Naive thymus-derived CD8-positive, alpha-beta T cell (primary cell): ENCODE measurements around the gene TRAP1. TPM values are rescaled to one million over a fixed set of nuclear protein-coding genes. Genes with fewer than 3 reads are reported as not detected.
"Not testable (repeated sequence)": the region's sequence is repeated elsewhere in the genome, so short reads cannot be mapped to it uniquely, and the experiment has no call there.

ENCODE experiments used
- ATAC-seq, 2 donors: fragments of 150-1000 bp; cut with Tn5 transposase in 1 of 2; sonication (Bioruptor Pico), chemical (Tn5 transposase) in 1 of 2; 1 replicate in 1 of 2; 2 replicates in 1 of 2; pipeline ENCODE4 v1.10.0; 2021; ENCODE audit warnings: mild to moderate bottlenecking in 2 of 2, moderate library complexity in 2 of 2
- POLR2A ChIA-PET: fragments of 350-600 bp; sonication (Branson Sonifier 250); formaldehyde crosslinking; loops from one replicate; lab custom pipeline; 2021; ENCODE audit warnings: antibody characterized with exemption; lab: Charles Lee
- DNase-seq, 10 donors: peaks; one replicate each; pipeline versions ENCODE4 v3.0.0 to v3.0.0-alpha.2; 2020 to 2022
- H3K27ac Mint-ChIP-seq, 10 donors: one replicate each; pipeline ENCODE4 v1.8.0; 2020 to 2022; ENCODE audit warnings: mild to moderate bottlenecking in 10 of 10, mixed read lengths in 10 of 10, moderate library complexity in 4 of 10, inconsistent platforms in 1 of 10
- H3K27me3 Mint-ChIP-seq, 5 donors: one replicate each; pipeline ENCODE4 v1.8.0; 2021 to 2022; ENCODE audit warnings: mixed read lengths in 5 of 5
- H3K36me3 Mint-ChIP-seq, 3 donors: one replicate each; pipeline ENCODE4 v1.8.0; 2020 to 2022; ENCODE audit warnings: mixed read lengths in 3 of 3, mild to moderate bottlenecking in 2 of 3, inconsistent platforms in 1 of 3
- H3K4me1 Mint-ChIP-seq, 4 donors: one replicate each; pipeline ENCODE4 v1.8.0; 2021 to 2022; ENCODE audit warnings: mixed read lengths in 4 of 4
- H3K4me3 Mint-ChIP-seq, 10 donors: one replicate each; pipeline ENCODE4 v1.8.0; 2020 to 2022; ENCODE audit warnings: mild to moderate bottlenecking in 10 of 10, mixed read lengths in 10 of 10, moderate library complexity in 6 of 10, inconsistent platforms in 1 of 10
- H3K9me3 Mint-ChIP-seq, 9 donors: one replicate each; pipeline ENCODE4 v1.8.0; 2020 to 2022; ENCODE audit warnings: mixed read lengths in 9 of 9, mild to moderate bottlenecking in 3 of 9, inconsistent platforms in 1 of 9, moderate library complexity in 1 of 9
- polyA plus RNA-seq, 3 donors: library from polyadenylated mRNA; unstranded; fragments of 300-500 nt; fragmentation: Illumina TruSeq; gene quantifications; one replicate each; pipeline ENCODE4 v1.2.3, GENCODE V29; 2021
- total RNA-seq, 8 experiments: library from RNA in 2 of 8; stranded (reverse) in 2 of 8; gene quantifications; one replicate each; pipeline ENCODE4 v1.2.3 and lab custom pipeline; 2021 to 2026

Gene TRAP1
- total and polyA plus RNA-seq, 5 experiments from 2014 or later, result 57.1 to 158 (median 79.1) TPM

DNA sequence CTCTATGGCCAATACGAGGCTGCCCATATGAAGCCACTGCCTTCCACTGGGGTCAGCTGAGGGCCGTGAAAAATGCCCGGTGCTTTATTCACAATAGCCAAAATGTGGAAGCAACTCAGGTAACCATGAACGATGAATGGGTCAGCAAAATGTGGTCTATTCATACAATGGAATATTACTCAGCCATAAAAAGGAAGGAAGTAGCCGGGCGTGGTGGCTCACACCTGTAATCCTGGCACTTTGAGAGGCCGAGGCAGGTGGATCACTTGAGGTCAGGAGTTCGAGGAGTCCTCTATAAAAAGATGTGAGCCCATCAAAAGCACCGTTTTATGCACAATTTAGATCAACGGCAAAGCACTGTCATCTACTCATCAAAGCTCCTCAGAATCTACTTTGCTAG is 5.2 kb upstream of the TRAP1 start:
- H3K4me1 Mint-ChIP-seq, result peaks cover 6 to 9% (median 7%) of the 10 kb centered on the region in 4 donors
- H3K36me3 Mint-ChIP-seq, result peaks cover 0 to 5% (median 0%) of the 10 kb centered on the region in 3 donors
- no peak overlapping the region for H3K4me3 Mint-ChIP-seq
- H3K27me3 Mint-ChIP-seq, result no peaks in the 10 kb centered on the region
- no peak for DNase-seq
- ATAC-seq, result no peak
- POLR2A ChIA-PET, result interaction anchor here (0.5 kb wide), 1 partner anchor 92 kb away, joined by 3 read pairs; no protein-coding TSS in a partner anchor
- H3K27ac Mint-ChIP-seq, result no peak overlapping the region
- H3K9me3 Mint-ChIP-seq, result no peaks in the 10 kb centered on the region

DNA sequence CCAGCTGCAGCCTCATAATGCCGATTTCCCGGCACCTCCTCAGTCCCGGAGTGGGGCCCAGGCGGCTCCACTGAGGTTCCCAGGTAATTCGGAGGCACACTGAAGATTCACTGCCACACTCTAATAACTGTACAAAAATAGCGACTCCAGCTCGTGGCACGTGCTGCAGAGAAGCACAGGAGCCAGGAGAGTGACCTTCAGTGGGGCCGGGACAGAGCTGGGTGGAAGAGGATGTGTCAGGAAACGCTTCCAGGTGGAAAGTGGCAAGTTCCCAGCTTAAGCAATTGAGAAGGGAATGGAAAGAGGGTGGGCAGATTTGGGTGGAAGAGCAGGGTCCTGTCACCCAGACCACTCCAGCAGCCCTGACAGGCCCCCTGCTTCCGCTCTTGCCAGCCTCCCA is 3.1 kb upstream of the TRAP1 start:
- H3K4me1 Mint-ChIP-seq, result peaks cover 9 to 22% (median 17%) of the 10 kb centered on the region in 4 donors
- ATAC-seq, result no peak
- POLR2A ChIA-PET, result interaction anchor here (0.6 kb wide), 1 partner anchor 393 kb away, joined by 3 read pairs; no protein-coding TSS in a partner anchor
- no peaks in the 10 kb centered on the region for H3K27me3 Mint-ChIP-seq
- no peak overlapping the region for H3K27ac Mint-ChIP-seq
- H3K4me3 Mint-ChIP-seq, result peak overlapping the region in 1 of 10 donors; percentile 37
- no peaks in the 10 kb centered on the region for H3K36me3 Mint-ChIP-seq
- H3K9me3 Mint-ChIP-seq, result no peaks in the 10 kb centered on the region
- DNase-seq, result no peak

DNA sequence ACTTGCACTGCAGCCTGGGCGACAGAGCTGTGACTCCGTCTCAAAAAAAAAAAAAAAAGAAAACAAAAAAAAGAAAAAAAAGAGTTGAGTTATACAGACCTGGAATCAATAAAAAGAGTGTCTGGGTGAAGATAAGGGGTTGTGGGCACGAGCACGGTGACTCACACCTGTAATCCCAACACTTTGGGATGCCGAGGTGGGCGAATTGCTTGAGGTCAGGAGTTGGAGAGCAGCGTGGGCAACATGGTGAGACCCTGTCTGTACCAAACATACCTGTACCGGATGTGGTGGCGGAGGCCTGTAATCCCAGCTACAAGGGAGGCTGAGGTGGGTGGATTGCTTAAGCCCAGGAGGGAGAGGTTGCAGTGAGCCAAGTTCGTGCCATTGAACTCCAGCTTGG is 1.3 kb upstream of the TRAP1 start:
- Mint-ChIP-seq H3K4me3 (peak overlapping the region in 9 of 10 donors; percentile 25 to 86 (median 71)), H3K36me3 (peaks cover 0 to 10% (median 0%) of the 10 kb centered on the region in 3 donors), H3K4me1 (peaks cover 11 to 37% (median 28%) of the 10 kb centered on the region in 4 donors), H3K27me3 (no peaks in the 10 kb centered on the region), H3K9me3 (no peaks in the 10 kb centered on the region), H3K27ac (peak overlapping the region in 7 of 10 donors; percentile 50 to 95 (median 84))
- peak in 1 of 10 donors; percentile 56 for DNase-seq
- no peak for ATAC-seq
- POLR2A ChIA-PET, result interaction anchor here (0.6 to 0.7 kb wide), 2 partner anchors 406 to 591 kb away, joined by 3 to 6 read pairs; no protein-coding TSS in a partner anchor

DNA sequence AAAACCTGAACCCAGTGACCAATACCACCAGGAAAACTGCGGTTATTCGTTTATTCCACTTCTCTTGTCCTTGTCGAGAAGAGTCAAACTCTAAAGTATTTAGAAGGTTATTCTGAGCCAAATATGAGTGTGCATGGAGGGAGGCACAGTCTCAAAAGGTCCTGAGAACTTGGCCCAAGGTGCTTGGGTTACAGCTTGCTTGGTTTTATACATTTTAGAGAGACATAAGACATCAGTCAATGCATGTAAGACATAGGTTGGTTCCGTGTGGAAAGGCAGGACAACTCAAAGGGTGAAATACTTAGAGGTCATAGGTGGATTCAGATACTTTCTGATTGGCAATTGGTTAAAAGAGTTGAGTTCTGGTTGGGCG is 681 bp upstream of the TRAP1 start:
- POLR2A ChIA-PET, result interaction anchor here (0.6 to 1.4 kb wide), 9 partner anchors 14 to 591 kb away, joined by 3 to 4 read pairs (median 3); partner anchors contain the start of gene CREBBP
- peaks cover 16 to 42% (median 34%) of the 10 kb centered on the region in 4 donors for H3K4me1 Mint-ChIP-seq
- no peak for ATAC-seq

DNA sequence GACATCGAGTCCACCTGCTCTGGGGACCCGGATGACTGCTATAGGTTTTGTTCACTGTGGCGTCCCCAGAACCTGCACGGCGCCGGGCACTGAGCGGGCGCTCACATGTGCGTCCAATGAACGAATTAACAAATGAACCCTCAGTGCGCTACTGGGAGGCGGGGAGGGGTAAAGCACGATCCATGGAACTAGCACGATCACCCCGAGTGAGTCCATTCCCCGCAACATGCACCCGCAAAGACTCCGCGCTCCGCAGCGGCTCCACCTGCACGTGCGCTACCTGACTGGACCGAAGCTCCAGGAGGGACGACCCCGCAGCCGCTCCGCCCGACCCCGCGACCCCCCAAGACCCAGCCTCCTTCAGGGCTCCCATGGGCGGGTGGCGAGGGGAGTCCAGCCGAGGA is 491 bp downstream of the TRAP1 start:
- Mint-ChIP-seq H3K9me3 (no peaks in the 10 kb centered on the region), H3K27ac (peak overlapping the region; percentile 55 to 96 (median 92)), H3K36me3 (peaks cover 0 to 19% (median 0%) of the 10 kb centered on the region in 3 donors), H3K27me3 (no peaks in the 10 kb centered on the region), H3K4me3 (peak overlapping the region; percentile 82 to 95 (median 90)), H3K4me1 (peaks cover 20 to 52% (median 42%) of the 10 kb centered on the region in 4 donors)
- POLR2A ChIA-PET, result interaction anchor here (0.6 to 1.4 kb wide), 8 partner anchors 16 to 554 kb away, joined by 3 to 7 read pairs (median 3); no protein-coding TSS in a partner anchor
- ATAC-seq (peak; percentile 26 to 29), DNase-seq (peak in 2 of 10 donors; percentile 23 to 63)

More for the DNA sequence above, 681 bp upstream of the TRAP1 start:
- H3K9me3 Mint-ChIP-seq, result no peaks in the 10 kb centered on the region
- no peaks in the 10 kb centered on the region for H3K27me3 Mint-ChIP-seq
- peaks cover 0 to 11% (median 0%) of the 10 kb centered on the region in 3 donors for H3K36me3 Mint-ChIP-seq
- peak overlapping the region; percentile 75 to 97 (median 91) for H3K27ac Mint-ChIP-seq
- H3K4me3 Mint-ChIP-seq, result peak overlapping the region; percentile 67 to 89 (median 82)
- DNase-seq, result peak in 1 of 10 donors; percentile 8

DNA sequence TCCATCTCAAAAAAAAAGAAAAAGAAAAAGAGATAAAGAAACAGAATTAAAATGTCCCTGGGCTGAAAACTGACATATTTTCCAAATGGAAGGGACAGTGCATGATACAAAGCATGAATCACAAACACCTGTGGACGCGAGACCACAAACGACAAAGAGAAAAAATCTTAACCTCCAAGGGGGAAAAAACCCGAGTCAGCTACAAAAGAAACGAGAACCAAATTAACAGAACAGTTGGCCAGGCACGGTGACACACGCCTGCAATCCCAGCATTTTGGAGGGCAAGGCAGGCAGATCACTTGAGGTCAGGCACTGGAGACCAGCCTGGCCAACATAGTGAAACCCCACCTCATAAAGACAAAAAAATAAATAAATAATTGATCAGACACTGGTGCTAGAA is 1.9 kb downstream of the TRAP1 start:
- POLR2A ChIA-PET, result no interaction called here
- Mint-ChIP-seq H3K36me3 (peaks cover 0 to 21% (median 0%) of the 10 kb centered on the region in 3 donors), H3K27me3 (no peaks in the 10 kb centered on the region), H3K4me1 (peaks cover 20 to 56% (median 42%) of the 10 kb centered on the region in 4 donors), H3K27ac (peak overlapping the region in 2 of 10 donors; percentile 10 to 71), H3K4me3 (peak overlapping the region in 8 of 10 donors; percentile 29 to 87 (median 56)), H3K9me3 (no peaks in the 10 kb centered on the region)
- ATAC-seq, result no peak
- DNase-seq, result peak in 1 of 10 donors; percentile 3

DNA sequence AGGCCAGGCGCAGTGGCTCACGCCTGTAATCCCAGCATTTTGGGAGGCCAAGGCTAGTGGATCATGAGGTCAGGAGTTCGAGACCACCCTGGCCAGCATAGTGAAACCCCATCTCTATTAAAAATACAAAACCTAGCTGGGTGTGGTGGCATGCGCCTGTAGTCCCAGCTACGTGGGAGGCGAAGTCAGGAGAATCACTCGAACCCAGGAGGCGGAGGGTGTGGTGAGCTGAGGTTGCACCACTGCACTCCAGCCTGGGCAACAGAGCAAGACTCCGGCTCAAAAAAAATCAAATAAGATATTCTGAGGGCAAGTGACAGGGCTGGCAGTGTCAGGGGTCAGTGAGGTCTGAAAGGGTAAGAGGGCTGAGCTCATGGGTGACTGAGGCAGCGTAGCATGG is 2.9 kb downstream of the TRAP1 start:
- Mint-ChIP-seq H3K36me3 (peaks cover 0 to 27% (median 0%) of the 10 kb centered on the region in 3 donors), H3K4me1 (peaks cover 24 to 60% (median 43%) of the 10 kb centered on the region in 4 donors), H3K4me3 (peak overlapping the region in 5 of 10 donors; percentile 1 to 81 (median 46)), H3K27ac (peak overlapping the region in 3 of 10 donors; percentile 11 to 78 (median 34))
- POLR2A ChIA-PET, result interaction anchor here (0.5 to 0.6 kb wide), 2 partner anchors 448 to 459 kb away, joined by 3 to 4 read pairs; no protein-coding TSS in a partner anchor
- not testable (repeated sequence) for H3K27me3 Mint-ChIP-seq, ATAC-seq, H3K9me3 Mint-ChIP-seq
- peak in 1 of 10 donors; percentile 22 for DNase-seq

DNA sequence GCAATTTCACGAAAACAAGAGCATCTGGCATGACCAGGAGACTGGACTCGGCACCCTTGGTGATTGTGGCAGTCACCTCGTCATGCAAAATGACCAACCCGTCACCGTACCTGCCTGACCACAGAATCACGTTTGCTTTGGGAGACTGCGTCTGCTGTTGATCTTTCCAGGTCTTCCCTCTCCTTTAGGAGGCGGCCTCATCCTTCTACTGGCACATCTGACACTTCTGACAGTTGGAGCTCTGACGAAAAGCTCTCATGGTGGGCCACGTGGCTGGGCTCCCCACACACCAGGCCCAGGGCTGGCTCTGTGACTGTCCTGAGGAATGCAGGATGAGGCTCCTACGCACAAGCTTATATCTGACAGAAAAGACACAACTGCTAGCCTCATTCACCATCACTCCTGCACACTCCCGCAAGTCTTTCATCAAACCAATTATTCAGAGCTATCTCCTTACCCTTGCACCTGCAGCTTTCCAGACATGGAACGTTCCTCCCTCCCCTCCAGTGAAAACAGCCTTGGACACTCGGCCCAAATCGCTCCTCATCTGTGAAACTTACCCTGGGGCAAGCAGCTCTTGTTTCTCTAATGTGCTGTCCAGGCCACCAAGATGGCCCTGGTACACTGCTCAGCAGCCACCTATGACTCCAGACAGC is 3.6 kb downstream of the TRAP1 start:
- Mint-ChIP-seq H3K36me3 (peaks cover 0 to 27% (median 0%) of the 10 kb centered on the region in 3 donors), H3K4me3 (peak overlapping the region in 3 of 10 donors; percentile 19 to 62 (median 43)), H3K27me3 (no peaks in the 10 kb centered on the region), H3K9me3 (no peaks in the 10 kb centered on the region), H3K4me1 (peaks cover 24 to 60% (median 43%) of the 10 kb centered on the region in 4 donors), H3K27ac (peak overlapping the region in 2 of 10 donors; percentile 15 to 58)
- DNase-seq (peak in 1 of 10 donors; percentile 50), ATAC-seq (no peak)
- POLR2A ChIA-PET, result interaction anchor here (0.6 kb wide), 1 partner anchor 460 kb away, joined by 4 read pairs; no protein-coding TSS in a partner anchor

DNA sequence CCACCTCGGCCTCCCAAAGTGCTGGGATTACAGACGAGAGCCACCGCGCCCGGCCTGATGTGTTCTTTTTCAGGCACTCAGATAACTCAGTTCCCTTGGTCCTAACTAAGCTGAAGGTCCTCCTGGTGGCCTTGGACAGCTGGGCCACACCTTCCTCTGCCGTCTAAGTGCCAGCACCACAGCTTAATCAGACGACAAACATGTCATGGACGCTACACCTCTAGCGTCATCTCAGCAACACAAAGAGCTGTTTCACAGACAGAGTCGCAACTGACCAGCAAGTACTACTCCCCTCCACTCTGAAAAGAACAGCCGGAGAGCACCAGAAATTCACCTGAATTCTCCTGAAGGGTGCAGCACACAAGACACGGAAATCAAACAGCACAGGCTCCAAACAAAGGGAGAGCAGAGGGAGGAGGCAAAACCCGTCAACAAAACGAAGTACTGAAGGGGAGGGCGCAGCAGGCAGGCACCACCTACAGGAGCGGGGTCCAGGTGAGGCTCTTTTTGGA is 4.4 kb downstream of the TRAP1 start:
- Mint-ChIP-seq H3K27me3 (no peaks in the 10 kb centered on the region), H3K9me3 (no peaks in the 10 kb centered on the region), H3K36me3 (peaks cover 0 to 27% (median 0%) of the 10 kb centered on the region in 3 donors), H3K4me1 (peaks cover 20 to 55% (median 39%) of the 10 kb centered on the region in 4 donors), H3K4me3 (peak overlapping the region in 1 of 10 donors; percentile 2), H3K27ac (peak overlapping the region in 1 of 10 donors; percentile 43)
- POLR2A ChIA-PET, result no interaction called here
- DNase-seq (peak in 1 of 10 donors; percentile 31), ATAC-seq (no peak)

DNA sequence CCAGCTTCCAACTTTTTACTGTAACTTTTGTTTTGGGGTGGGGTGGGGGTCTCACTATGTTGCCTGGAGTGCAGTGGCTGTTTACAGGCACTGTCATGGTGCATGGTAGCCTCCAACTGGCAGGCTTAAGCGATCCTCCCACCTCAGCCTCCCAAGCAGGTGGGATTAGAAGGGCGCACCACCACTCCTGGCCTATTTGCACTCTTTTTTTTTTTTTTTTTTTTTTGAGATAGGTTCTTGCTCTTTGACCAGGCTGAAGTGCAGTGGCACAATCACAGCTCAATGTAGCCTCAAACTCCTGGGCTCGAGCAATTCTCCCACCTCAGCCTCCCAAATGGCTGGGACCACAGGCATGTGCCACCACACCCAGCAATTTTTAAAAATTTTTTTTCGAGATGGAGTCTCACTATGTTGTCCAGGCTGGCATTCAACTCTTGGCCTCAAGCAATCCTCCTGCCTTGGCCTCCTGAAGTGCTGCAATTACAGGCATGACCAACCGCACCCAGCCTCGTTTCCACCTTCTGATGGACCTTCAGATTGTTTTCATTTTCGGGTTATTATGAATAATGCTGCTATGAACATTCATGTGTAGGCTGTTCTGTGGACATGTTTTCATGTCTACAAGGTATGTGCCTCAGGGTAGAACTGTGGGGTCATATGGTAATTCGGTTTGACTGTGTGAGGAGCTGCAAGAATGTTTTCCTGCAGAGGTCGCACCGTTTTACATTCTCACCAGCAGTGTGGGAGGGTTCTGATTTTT is 10.9 kb downstream of the TRAP1 start:
- DNase-seq (no peak), ATAC-seq (no peak)
- Mint-ChIP-seq H3K9me3 (no peaks in the 10 kb centered on the region), H3K36me3 (peaks cover 0 to 27% (median 0%) of the 10 kb centered on the region in 3 donors), H3K4me3 (no peak overlapping the region), H3K27me3 (no peaks in the 10 kb centered on the region), H3K4me1 (peaks cover 3 to 19% (median 7%) of the 10 kb centered on the region in 4 donors), H3K27ac (peak overlapping the region in 1 of 10 donors; percentile 43)
- POLR2A ChIA-PET, result interaction anchor here (0.7 kb wide), 1 partner anchor 17 kb away, joined by 3 read pairs; no protein-coding TSS in a partner anchor

DNA sequence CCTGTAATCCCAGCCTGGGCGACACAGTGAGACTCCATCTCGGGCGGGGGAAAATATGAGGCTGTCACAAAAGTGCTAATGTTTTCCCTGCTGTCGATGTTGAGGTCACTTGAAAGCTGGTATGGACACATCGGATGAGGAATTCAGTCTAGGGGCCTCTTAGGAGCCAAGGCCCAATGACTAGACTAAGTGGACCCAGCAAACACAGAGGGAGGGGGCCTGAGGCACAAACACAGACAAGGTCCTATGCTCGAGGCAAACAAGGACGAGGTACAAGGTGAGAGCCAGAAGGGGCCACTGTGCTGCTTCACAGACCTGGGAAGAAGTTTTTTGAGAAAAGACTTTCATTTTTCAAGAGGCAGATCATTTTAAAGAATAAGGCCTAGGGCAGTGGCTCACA is 15.2 kb downstream of the TRAP1 start:
- H3K27me3 Mint-ChIP-seq, result no peaks in the 10 kb centered on the region
- peak overlapping the region in 1 of 10 donors; percentile 14 for H3K27ac Mint-ChIP-seq
- no peak overlapping the region for H3K4me3 Mint-ChIP-seq
- no peak for ATAC-seq
- no peaks in the 10 kb centered on the region for H3K9me3 Mint-ChIP-seq
- H3K4me1 Mint-ChIP-seq, result peaks cover 5 to 26% (median 14%) of the 10 kb centered on the region in 4 donors
- DNase-seq, result no peak
- POLR2A ChIA-PET, result interaction anchor here (0.6 to 2.3 kb wide), 3 partner anchors 15 to 342 kb away, joined by 3 to 6 read pairs (median 6); partner anchors contain the start of gene TRAP1
- peaks cover 0 to 25% (median 0%) of the 10 kb centered on the region in 3 donors for H3K36me3 Mint-ChIP-seq
